ENCODE results near the gene CYFIP1.

CYFIP1 gene

DNA sequence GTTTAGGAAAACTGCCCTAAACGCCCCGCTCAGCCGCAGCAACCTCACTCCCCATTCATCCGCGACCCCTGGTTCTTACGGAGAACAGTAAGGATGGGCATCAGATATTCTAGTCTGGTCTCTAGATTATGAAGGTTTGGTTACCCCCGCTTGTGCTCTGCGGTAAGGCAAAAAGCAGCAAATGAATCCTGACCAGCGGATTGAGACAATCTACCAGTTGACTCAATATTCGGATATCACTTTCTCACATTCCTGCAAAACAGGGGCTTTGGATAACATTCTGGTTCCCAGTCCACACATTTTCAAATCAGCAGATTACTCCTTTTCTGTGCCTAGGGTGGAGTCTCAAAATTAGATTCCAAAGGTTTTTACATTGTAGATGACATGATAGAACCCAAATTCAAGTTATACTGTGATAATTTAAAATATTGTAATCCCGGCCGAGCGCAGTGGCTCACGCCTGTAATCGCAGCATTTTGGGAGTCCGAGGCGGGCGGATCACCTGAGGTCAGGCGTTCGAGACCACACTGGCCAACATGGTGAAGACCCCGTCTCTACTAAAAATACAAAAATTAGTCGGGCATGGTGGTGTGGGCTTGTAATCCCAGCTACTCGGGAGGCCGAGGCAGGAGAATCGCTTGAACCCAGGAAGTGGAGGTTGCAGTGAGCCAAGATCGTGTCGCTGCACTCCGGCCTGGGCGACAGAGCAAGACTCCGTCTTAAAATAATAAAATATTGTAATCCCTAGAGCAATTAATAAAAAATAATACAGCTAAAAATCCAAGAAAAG, 1.1 kb upstream of the CYFIP1 start:
- Histone ChIP-seq H3K36me3 (ENCODE audit: control insufficient read depth in 2 of 2, insufficient read depth in 1 of 2, low read length in 2 of 2) (no peaks in the 10 kb centered on the region), H3K9me3 (ENCODE audit: control insufficient read depth, insufficient read depth, low read depth, low read length) (no peaks in the 10 kb centered on the region), H3K4me1 (ENCODE audit: control insufficient read depth, insufficient read depth, low read length) (no peaks in the 10 kb centered on the region), H3K27ac (ENCODE audit: extremely low read depth, low read depth, low read length) (no peak overlapping the region), H3K4me3 (ENCODE audit: low read depth, low read length) (peak overlapping the region; percentile 82)
- ChIA-PET POLR2A (interaction anchor here (1.0 to 1.1 kb wide), 2 partner anchors 58 to 143 kb away, joined by 3 to 4 read pairs; partner anchors contain the start of genes NIPA2 and TUBGCP5), CTCF (interaction anchor here (0.6 kb wide), 1 partner anchor 20 kb away, joined by 3 read pairs; no protein-coding TSS in a partner anchor)
- TF ChIP-seq ZBTB17 (tag by site-specific recombination; IDR thresholded peaks at IDR 0.05) (peak; percentile 20), ZFP41 (tag by site-specific recombination; IDR thresholded peaks at IDR 0.05; ENCODE audit: borderline replicate concordance) (no peak)
- TF ChIP-seq, protein P1, sequence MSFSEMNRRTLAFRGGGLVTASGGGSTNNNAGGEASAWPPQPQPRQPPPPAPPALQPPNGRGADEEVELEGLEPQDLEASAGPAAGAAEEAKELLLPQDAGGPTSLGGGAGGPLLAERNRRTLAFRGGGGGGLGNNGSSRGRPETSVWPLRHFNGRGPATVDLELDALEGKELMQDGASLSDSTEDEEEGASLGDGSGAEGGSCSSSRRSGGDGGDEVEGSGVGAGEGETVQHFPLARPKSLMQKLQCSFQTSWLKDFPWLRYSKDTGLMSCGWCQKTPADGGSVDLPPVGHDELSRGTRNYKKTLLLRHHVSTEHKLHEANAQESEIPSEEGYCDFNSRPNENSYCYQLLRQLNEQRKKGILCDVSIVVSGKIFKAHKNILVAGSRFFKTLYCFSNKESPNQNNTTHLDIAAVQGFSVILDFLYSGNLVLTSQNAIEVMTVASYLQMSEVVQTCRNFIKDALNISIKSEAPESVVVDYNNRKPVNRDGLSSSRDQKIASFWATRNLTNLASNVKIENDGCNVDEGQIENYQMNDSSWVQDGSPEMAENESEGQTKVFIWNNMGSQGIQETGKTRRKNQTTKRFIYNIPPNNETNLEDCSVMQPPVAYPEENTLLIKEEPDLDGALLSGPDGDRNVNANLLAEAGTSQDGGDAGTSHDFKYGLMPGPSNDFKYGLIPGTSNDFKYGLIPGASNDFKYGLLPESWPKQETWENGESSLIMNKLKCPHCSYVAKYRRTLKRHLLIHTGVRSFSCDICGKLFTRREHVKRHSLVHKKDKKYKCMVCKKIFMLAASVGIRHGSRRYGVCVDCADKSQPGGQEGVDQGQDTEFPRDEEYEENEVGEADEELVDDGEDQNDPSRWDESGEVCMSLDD (tag by site-specific recombination; IDR thresholded peaks at IDR 0.05), result no peak
- TF ChIP-seq, protein P2, sequence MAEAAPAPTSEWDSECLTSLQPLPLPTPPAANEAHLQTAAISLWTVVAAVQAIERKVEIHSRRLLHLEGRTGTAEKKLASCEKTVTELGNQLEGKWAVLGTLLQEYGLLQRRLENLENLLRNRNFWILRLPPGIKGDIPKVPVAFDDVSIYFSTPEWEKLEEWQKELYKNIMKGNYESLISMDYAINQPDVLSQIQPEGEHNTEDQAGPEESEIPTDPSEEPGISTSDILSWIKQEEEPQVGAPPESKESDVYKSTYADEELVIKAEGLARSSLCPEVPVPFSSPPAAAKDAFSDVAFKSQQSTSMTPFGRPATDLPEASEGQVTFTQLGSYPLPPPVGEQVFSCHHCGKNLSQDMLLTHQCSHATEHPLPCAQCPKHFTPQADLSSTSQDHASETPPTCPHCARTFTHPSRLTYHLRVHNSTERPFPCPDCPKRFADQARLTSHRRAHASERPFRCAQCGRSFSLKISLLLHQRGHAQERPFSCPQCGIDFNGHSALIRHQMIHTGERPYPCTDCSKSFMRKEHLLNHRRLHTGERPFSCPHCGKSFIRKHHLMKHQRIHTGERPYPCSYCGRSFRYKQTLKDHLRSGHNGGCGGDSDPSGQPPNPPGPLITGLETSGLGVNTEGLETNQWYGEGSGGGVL (tag by site-specific recombination; IDR thresholded peaks at IDR 0.05), result no peak

GRCh38 chr15:22979238-22980188, 655 bp downstream of the CYFIP1 start:
- Histone ChIP-seq H3K4me1 (ENCODE audit: control insufficient read depth, insufficient read depth, low read length) (no peaks in the 10 kb centered on the region), H3K36me3 (ENCODE audit: control insufficient read depth in 2 of 2, insufficient read depth in 1 of 2, low read length in 2 of 2) (no peaks in the 10 kb centered on the region), H3K4me3 (ENCODE audit: low read depth, low read length) (peak overlapping the region; percentile 82), H3K27ac (ENCODE audit: extremely low read depth, low read depth, low read length) (peak overlapping the region; percentile 17; the same call in 1 of the 2 replicates), H3K9me3 (ENCODE audit: control insufficient read depth, insufficient read depth, low read depth, low read length) (no peaks in the 10 kb centered on the region)
- CTCF ChIA-PET, result interaction anchor here (0.5 to 0.9 kb wide), 2 partner anchors 57 to 256 kb away, joined by 4 to 5 read pairs; no protein-coding TSS in a partner anchor
- POLR2A ChIA-PET, result interaction anchor here (1.6 kb wide), 1 partner anchor 60 kb away, joined by 5 read pairs; the partner anchor contains the start of gene TUBGCP5
- TF ChIP-seq ZNF433 (tag by site-specific recombination; IDR thresholded peaks at IDR 0.05; ENCODE audit: low read depth), result no peak
- no peak for TF ChIP-seq ZNF561 (tag by site-specific recombination; IDR thresholded peaks at IDR 0.05; ENCODE audit: borderline replicate concordance)
- TF ChIP-seq GLIS2 (tag by site-specific recombination; IDR thresholded peaks at IDR 0.05), result peak; percentile 85
- no peak for TF ChIP-seq ZNF121 (tag by site-specific recombination; IDR thresholded peaks at IDR 0.05)
- TF ChIP-seq, protein P3, sequence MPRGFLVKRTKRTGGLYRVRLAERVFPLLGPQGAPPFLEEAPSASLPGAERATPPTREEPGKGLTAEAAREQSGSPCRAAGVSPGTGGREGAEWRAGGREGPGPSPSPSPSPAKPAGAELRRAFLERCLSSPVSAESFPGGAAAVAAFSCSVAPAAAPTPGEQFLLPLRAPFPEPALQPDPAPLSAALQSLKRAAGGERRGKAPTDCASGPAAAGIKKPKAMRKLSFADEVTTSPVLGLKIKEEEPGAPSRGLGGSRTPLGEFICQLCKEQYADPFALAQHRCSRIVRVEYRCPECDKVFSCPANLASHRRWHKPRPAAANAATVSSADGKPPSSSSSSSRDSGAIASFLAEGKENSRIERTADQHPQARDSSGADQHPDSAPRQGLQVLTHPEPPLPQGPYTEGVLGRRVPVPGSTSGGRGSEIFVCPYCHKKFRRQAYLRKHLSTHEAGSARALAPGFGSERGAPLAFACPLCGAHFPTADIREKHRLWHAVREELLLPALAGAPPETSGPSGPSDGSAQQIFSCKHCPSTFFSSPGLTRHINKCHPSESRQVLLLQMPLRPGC (tag by site-specific recombination; IDR thresholded peaks at IDR 0.05), result no peak
- TF ChIP-seq PRDM4 (tag by site-specific recombination; IDR thresholded peaks at IDR 0.05), result no peak
- TF ChIP-seq FEZF1 (tag by site-specific recombination; IDR thresholded peaks at IDR 0.05), result no peak
- TF ChIP-seq ZNF776 (tag by site-specific recombination; IDR thresholded peaks at IDR 0.05; ENCODE audit: borderline replicate concordance), result no peak
- no peak for TF ChIP-seq ZNF843 (tag by site-specific recombination; IDR thresholded peaks at IDR 0.05)
- TF ChIP-seq ZBTB8A (tag by site-specific recombination; IDR thresholded peaks at IDR 0.05), result peak; percentile 50
- no peak for TF ChIP-seq ZNF560 (tag by site-specific recombination; IDR thresholded peaks at IDR 0.05; ENCODE audit: borderline replicate concordance)
- TF ChIP-seq BCL11B (tag by site-specific recombination; IDR thresholded peaks at IDR 0.05; ENCODE audit: low read depth), result no peak
- TF ChIP-seq ZNF112 (tag by site-specific recombination; IDR thresholded peaks at IDR 0.05), result no peak
- TF ChIP-seq, protein P4, sequence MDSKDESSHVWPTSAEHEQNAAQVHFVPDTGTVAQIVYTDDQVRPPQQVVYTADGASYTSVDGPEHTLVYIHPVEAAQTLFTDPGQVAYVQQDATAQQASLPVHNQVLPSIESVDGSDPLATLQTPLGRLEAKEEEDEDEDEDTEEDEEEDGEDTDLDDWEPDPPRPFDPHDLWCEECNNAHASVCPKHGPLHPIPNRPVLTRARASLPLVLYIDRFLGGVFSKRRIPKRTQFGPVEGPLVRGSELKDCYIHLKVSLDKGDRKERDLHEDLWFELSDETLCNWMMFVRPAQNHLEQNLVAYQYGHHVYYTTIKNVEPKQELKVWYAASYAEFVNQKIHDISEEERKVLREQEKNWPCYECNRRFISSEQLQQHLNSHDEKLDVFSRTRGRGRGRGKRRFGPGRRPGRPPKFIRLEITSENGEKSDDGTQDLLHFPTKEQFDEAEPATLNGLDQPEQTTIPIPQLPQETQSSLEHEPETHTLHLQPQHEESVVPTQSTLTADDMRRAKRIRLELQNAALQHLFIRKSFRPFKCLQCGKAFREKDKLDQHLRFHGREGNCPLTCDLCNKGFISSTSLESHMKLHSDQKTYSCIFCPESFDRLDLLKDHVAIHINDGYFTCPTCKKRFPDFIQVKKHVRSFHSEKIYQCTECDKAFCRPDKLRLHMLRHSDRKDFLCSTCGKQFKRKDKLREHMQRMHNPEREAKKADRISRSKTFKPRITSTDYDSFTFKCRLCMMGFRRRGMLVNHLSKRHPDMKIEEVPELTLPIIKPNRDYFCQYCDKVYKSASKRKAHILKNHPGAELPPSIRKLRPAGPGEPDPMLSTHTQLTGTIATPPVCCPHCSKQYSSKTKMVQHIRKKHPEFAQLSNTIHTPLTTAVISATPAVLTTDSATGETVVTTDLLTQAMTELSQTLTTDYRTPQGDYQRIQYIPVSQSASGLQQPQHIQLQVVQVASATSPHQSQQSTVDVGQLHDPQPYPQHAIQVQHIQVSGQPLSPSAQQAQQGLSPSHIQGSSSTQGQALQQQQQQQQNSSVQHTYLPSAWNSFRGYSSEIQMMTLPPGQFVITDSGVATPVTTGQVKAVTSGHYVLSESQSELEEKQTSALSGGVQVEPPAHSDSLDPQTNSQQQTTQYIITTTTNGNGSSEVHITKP (tag by site-specific recombination; IDR thresholded peaks at IDR 0.05), result peak; percentile 28; the same call in 1 of the 2 replicates

Measured in HEK293 (cell line).